K562 (cell line): ENCODE results near the gene STK24. TPM values are rescaled to one million over a fixed set of nuclear protein-coding genes. Genes with fewer than 3 reads are reported as not detected.

Source experiments
- DACH1 ChIP-seq: fragments of 450-650 bp; IDR thresholded peaks from 2 replicates; pipeline ENCODE4 v1.6.1; 2018; ENCODE audit not compliant: partially characterized antibody
- ELF4 ChIP-seq: fragments of 450-650 bp; formaldehyde crosslinking; IDR thresholded peaks from 2 replicates; pipeline ENCODE4 v1.4.0; 2022; ENCODE audit warnings: missing genetic modification characterization
- FOS ChIP-seq: IDR thresholded peaks from 3 replicates; pipeline ENCODE4 v1.6.1; 2011; ENCODE audit not compliant: insufficient read length; ENCODE audit errors: extremely low read depth
- GABPA ChIP-seq: fragments of 200-800 bp; sonication (Bioruptor generic); conservative IDR thresholded peaks from 2 replicates; pipeline ENCODE4 v1.6.1; 2016; ENCODE audit warnings: low read depth, missing genetic modification characterization, missing compliant biosample characterization
- HCFC1 ChIP-seq: IDR thresholded peaks from 2 replicates; pipeline ENCODE4 v1.6.1; 2012; ENCODE audit warnings: low read depth, low read length, improper control_type of control experiment
- KDM2B ChIP-seq: fragments of 250-450 bp; sonication (Bioruptor Pico); IDR thresholded peaks from 2 replicates; pipeline ENCODE4 v1.8.0; 2021; ENCODE audit warnings: mild to moderate bottlenecking, moderate library complexity
- MTA1 ChIP-seq: fragments of 450-650 bp; IDR thresholded peaks from 2 replicates; pipeline ENCODE4 v1.6.1; 2017; ENCODE audit warnings: borderline replicate concordance
- POLR2AphosphoS2 ChIP-seq: IDR thresholded peaks from 2 replicates; pipeline ENCODE4 v1.6.1; 2012; ENCODE audit warnings: low read length, improper control_type of control experiment
- PTTG1 ChIP-seq: fragments of 450-650 bp; IDR thresholded peaks from 2 replicates; pipeline ENCODE4 v1.6.1; 2016; ENCODE audit warnings: low read depth, mild to moderate bottlenecking, missing genetic modification characterization, missing compliant biosample characterization
- RFX7 ChIP-seq: fragments of 250-450 bp; sonication (Bioruptor Pico); IDR thresholded peaks from 2 replicates; pipeline ENCODE4 v1.5.1; 2021; ENCODE audit warnings: mild to moderate bottlenecking
- SIN3B ChIP-seq: fragments of 450-650 bp; IDR thresholded peaks from 2 replicates; pipeline ENCODE4 v1.6.1; 2017; ENCODE audit warnings: low read depth, mild to moderate bottlenecking, moderate library complexity
- SP1 ChIP-seq: sonication (generic); formaldehyde crosslinking; IDR thresholded peaks from 2 replicates; pipeline ENCODE4 v1.8.1; 2022; ENCODE audit warnings: mild to moderate bottlenecking, missing genetic modification reagents
- TBL1XR1 ChIP-seq, 2 experiments: IDR thresholded peaks; 2 replicates each; pipeline ENCODE4 v1.6.1; 2012; ENCODE audit warnings: improper control_type of control experiment in 2 of 2, low read length in 2 of 2, mild to moderate bottlenecking in 1 of 2
- ZKSCAN3 ChIP-seq: fragments of 250-450 bp; sonication (Bioruptor Pico); IDR thresholded peaks from 2 replicates; pipeline ENCODE4 v1.4.0; 2020
- ZNF165 ChIP-seq: fragments of 250-450 bp; sonication (Bioruptor Pico); IDR thresholded peaks from 2 replicates; pipeline ENCODE4 v1.4.0; 2020; ENCODE audit warnings: borderline replicate concordance
- ZNF436 ChIP-seq: fragments of 250-450, 450-650 bp; sonication (Bioruptor Pico); formaldehyde crosslinking; IDR thresholded peaks from 2 replicates; pipeline ENCODE4 v1.7.0; 2020; ENCODE audit warnings: mild to moderate bottlenecking
- ZNF583 ChIP-seq: fragments of 250-450 bp; sonication (Bioruptor Pico); IDR thresholded peaks from 2 replicates; pipeline ENCODE4 v1.4.0; 2020
- ZNF592 ChIP-seq: fragments of 450-650 bp; IDR thresholded peaks from 2 replicates; pipeline ENCODE4 v1.6.1; 2017; ENCODE audit warnings: antibody characterized with exemption, mild to moderate bottlenecking
- ZNF644 ChIP-seq: fragments of 200-800 bp; sonication (Bioruptor generic); IDR thresholded peaks from 2 replicates; pipeline ENCODE4 v1.6.1; 2016; ENCODE audit warnings: low read depth, missing genetic modification characterization, missing compliant biosample characterization
- ZNF785 ChIP-seq: fragments of 250-450 bp; sonication (Bioruptor Pico); IDR thresholded peaks from 2 replicates; pipeline ENCODE4 v1.4.0; 2020; ENCODE audit warnings: mild to moderate bottlenecking
- ZZZ3 ChIP-seq: fragments of 450-650 bp; IDR thresholded peaks from 2 replicates; pipeline ENCODE4 v1.6.1; 2016; ENCODE audit warnings: antibody characterized with exemption, mild to moderate bottlenecking, moderate library complexity
- polyA plus RNA-seq, 8 experiments: library from polyadenylated mRNA; depleted of rRNA in 4 of 8; stranded (reverse) in 5 of 8; unstranded in 3 of 8; fragments of >200 nt; fragmentation: Nextera tagmentation in 2 of 8; fragmentation: Illumina TruSeq in 1 of 8; extraction: Ambion mirVana in 2 of 8; extraction: Trizol in 1 of 8; gene quantifications; 2 replicates each; pipeline versions ENCODE4 v1.2.1 to v1.2.3, GENCODE V29; 2011 to 2014; ENCODE audit warnings: inconsistent platforms in 1 of 8, missing spikeins in 1 of 8
- total RNA-seq, 7 experiments: library from RNA; depleted of rRNA in 6 of 7; stranded (reverse); fragments of >200 nt in 6 of 7; fragmentation: Illumina TruSeq in 2 of 7; extraction: Trizol in 2 of 7; gene quantifications; 2 replicates each; pipeline versions ENCODE4 v1.2.1 to v1.2.3, GENCODE V29; 2011 to 2021; ENCODE audit warnings: low replicate concordance in 1 of 7
- TF ChIP-seq, protein P1 (sequence below), 2 experiments: fragments of 450-650 bp; IDR thresholded peaks; 2 replicates each; pipeline ENCODE4 v1.6.1; 2018; ENCODE audit warnings: mild to moderate bottlenecking in 2 of 2, low read depth in 1 of 2; ENCODE audit not compliant: partially characterized antibody in 2 of 2

Gene STK24
- total and polyA plus RNA-seq, 9 of the 15 experiments (the other 6 are each of a cell fraction or from before 2014, with no cell fraction given): 3.8 to 78.4 (median 28.2) TPM

DNA sequence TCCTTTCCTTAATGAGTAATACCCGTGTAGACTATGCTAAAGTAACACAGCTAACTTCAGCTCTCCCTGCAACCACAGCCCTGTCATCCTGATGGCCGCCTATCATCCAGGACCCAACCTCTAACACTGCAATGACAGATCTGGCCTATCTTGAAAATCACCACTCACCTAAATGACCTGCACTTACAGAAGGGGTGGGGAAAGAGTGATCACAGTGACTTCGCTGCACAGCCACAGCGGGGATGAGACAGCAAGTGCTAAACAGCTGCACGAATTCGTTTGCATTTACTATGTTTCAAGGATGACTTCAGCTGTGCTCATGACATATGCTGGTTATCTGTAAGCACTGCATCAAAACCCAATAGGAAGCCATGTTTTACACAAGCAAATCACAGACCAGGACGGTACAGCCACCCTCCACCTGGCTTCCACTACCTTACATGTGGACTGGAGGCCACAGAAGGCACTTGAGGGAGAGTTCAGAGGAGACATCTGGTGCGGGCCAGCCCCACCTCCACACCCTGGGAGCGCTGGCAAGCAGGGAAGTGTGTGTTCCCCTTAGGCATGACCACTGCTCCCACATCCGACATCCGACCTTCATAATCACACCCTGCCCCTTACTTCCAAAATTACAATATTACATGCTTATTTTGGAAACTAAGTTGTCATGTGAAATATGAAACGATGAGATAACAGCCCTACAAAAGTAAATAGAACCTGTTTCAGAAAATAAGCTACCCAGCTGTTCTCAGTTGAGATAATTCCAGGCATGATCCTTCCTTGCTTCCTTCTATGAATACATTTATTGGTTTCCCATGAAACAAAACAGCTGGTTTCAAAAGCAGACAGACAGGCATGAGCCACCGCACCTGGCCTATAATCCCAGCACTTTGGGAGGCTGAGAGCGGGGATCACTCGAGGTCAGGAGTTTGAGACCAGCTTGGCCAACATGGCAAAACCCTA, 95.7 kb downstream of the STK24 start (continued):
- TF ChIP-seq PTTG1 (tag) (no peak), MTA1 (0 out of 2 replicates have a peak, but pooled peaks have one; percentile 25), ZNF644 (tag) (no peak), ZKSCAN3 (no peak), TBL1XR1 (IDR thresholded peaks at IDR 0.05; ENCODE audit: low read length in 2 of 2) (peak in 1 of 2 experiments; percentile 40; a peak in 1 of 4 replicates), HCFC1 (no peak), ZNF165 (CRISPR knock-in tag) (no peak), FOS (no peak), ZNF592 (peak; percentile 74; the same call in 1 of the 2 replicates), DACH1 (peak; percentile 59), ELF4 (CRISPR knock-in tag) (no peak), ZNF436 (CRISPR knock-in tag) (no peak), POLR2AphosphoS2 (no peak), KDM2B (CRISPR knock-in tag) (no peak), GABPA (tag) (no peak), ZZZ3 (no peak), ZNF583 (no peak), SIN3B (no peak), SP1 (CRISPR knock-in tag) (no peak), RFX7 (CRISPR knock-in tag) (no peak), ZNF785 (CRISPR knock-in tag) (no peak)
- TF ChIP-seq, protein P1, sequence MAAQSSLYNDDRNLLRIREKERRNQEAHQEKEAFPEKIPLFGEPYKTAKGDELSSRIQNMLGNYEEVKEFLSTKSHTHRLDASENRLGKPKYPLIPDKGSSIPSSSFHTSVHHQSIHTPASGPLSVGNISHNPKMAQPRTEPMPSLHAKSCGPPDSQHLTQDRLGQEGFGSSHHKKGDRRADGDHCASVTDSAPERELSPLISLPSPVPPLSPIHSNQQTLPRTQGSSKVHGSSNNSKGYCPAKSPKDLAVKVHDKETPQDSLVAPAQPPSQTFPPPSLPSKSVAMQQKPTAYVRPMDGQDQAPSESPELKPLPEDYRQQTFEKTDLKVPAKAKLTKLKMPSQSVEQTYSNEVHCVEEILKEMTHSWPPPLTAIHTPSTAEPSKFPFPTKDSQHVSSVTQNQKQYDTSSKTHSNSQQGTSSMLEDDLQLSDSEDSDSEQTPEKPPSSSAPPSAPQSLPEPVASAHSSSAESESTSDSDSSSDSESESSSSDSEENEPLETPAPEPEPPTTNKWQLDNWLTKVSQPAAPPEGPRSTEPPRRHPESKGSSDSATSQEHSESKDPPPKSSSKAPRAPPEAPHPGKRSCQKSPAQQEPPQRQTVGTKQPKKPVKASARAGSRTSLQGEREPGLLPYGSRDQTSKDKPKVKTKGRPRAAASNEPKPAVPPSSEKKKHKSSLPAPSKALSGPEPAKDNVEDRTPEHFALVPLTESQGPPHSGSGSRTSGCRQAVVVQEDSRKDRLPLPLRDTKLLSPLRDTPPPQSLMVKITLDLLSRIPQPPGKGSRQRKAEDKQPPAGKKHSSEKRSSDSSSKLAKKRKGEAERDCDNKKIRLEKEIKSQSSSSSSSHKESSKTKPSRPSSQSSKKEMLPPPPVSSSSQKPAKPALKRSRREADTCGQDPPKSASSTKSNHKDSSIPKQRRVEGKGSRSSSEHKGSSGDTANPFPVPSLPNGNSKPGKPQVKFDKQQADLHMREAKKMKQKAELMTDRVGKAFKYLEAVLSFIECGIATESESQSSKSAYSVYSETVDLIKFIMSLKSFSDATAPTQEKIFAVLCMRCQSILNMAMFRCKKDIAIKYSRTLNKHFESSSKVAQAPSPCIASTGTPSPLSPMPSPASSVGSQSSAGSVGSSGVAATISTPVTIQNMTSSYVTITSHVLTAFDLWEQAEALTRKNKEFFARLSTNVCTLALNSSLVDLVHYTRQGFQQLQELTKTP (IDR thresholded peaks at IDR 0.05; ENCODE audit: low read depth in 1 of 2, partially characterized antibody in 2 of 2): no peak
